Adipocyte (in vitro differentiated cells): Measurements from ENCODE around the gene CTPS2.
"Not testable (repeated sequence)": the region's sequence is repeated elsewhere in the genome, so short reads cannot be mapped to it uniquely, and the experiment has no call there.

Source experiments
- DNase-seq: peaks from one replicate; pipeline ENCODE4 v3.0.0-alpha.2; 2015; ENCODE audit warnings: low read depth
- H3K27me3 ChIP-seq: replicated peaks from 2 replicates; pipeline ENCODE4 v1.7.0; 2013; ENCODE audit warnings: mild to moderate bottlenecking, low read length, moderate library complexity; ENCODE audit not compliant: control insufficient read depth, insufficient read depth
- H3K36me3 ChIP-seq: 2 replicates; pipeline ENCODE4 v1.7.0; 2013; ENCODE audit warnings: low read length, mild to moderate bottlenecking, moderate library complexity; ENCODE audit not compliant: control insufficient read depth, insufficient read depth, severe bottlenecking
- H3K4me1 ChIP-seq: 2 replicates; pipeline ENCODE4 v1.7.0; 2013; ENCODE audit warnings: mild to moderate bottlenecking, low read length, moderate library complexity; ENCODE audit not compliant: control insufficient read depth, insufficient read depth
- H3K4me3 ChIP-seq: 2 replicates; pipeline ENCODE4 v1.7.0; 2013; ENCODE audit warnings: mild to moderate bottlenecking, low read length, moderate library complexity
- H3K9ac ChIP-seq: 2 replicates; pipeline ENCODE4 v1.7.0; 2013; ENCODE audit warnings: mild to moderate bottlenecking, low read length, moderate library complexity
- H3K9me3 ChIP-seq: 2 replicates; pipeline ENCODE4 v1.7.0; 2013; ENCODE audit warnings: mild to moderate bottlenecking, low read length, moderate library complexity; ENCODE audit not compliant: control insufficient read depth

The CTPS2 gene, protein sequence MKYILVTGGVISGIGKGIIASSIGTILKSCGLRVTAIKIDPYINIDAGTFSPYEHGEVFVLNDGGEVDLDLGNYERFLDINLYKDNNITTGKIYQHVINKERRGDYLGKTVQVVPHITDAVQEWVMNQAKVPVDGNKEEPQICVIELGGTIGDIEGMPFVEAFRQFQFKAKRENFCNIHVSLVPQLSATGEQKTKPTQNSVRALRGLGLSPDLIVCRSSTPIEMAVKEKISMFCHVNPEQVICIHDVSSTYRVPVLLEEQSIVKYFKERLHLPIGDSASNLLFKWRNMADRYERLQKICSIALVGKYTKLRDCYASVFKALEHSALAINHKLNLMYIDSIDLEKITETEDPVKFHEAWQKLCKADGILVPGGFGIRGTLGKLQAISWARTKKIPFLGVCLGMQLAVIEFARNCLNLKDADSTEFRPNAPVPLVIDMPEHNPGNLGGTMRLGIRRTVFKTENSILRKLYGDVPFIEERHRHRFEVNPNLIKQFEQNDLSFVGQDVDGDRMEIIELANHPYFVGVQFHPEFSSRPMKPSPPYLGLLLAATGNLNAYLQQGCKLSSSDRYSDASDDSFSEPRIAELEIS

DNA sequence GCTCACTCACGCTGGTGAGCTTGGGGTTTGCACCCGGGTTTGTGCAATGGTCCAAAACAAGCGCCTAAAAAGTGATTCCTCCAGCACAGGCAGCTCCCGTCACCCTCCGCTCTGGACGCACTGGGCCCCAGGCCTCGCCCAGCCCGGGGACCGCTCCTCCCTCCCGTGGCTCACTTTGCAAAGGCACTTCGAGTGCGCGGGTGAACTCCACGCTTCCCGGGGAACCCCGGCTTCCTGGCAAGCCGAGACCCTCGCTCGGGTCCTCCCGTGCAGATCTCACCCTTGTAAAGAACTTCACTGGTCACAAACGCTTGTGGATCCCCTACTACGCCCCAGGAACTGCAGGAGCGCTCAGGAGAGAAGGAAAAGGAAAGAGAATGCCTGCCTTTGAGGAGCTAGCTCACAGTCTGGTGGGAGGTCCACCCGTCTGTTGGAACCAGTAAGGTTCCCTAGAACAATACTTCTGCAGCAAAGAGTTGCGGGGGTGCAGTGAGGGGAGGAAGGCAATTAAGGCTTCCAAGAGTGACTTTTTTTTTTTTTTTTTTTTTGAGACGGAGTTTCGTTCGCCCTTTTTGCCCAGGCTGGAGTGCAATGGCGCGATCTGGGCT, at the start of gene CTPS2:
Gene CTPS2 (minus strand): TSS at position 122 of the 608 bp plus-strand sequence. CDS start 9,767 bp downstream, outside the sequence.
- Histone ChIP-seq H3K4me3 (peak within 1 kb of the TSS; percentile 88), H3K27me3 (no peaks in the 10 kb centered on the region), H3K9me3 (no peaks in the 10 kb centered on the region), H3K4me1 (no peaks in the 10 kb centered on the region), H3K36me3 (no peaks in the 10 kb centered on the region), H3K9ac (peak within 1 kb of the TSS; percentile 86)
- DNase-seq: peak; percentile 79

DNA sequence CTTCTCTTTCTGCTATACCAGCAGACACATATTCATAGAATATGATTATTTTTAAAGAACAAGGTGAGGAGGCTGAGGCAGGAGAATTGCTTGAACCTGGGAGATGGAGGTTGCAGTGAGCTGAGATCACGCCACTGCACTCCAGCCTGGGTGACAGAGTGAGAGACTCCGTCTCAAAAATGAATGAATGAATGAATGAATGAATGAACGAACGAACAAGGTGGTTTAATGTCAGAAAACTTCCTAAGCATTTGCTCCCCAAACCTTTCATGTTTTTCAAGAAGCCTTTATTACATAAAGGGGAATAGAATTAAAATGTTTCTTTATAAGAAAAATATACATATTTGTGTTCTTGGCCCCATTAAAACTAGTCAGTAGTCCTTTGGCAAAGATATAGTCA, 49.0 kb upstream of the CTPS2 start:
- H3K9me3 ChIP-seq, H3K9ac ChIP-seq, H3K27me3 ChIP-seq, H3K4me3 ChIP-seq, H3K4me1 ChIP-seq, DNase-seq: not testable (repeated sequence)
- H3K36me3 ChIP-seq: peaks cover 50% of the 10 kb centered on the region

DNA sequence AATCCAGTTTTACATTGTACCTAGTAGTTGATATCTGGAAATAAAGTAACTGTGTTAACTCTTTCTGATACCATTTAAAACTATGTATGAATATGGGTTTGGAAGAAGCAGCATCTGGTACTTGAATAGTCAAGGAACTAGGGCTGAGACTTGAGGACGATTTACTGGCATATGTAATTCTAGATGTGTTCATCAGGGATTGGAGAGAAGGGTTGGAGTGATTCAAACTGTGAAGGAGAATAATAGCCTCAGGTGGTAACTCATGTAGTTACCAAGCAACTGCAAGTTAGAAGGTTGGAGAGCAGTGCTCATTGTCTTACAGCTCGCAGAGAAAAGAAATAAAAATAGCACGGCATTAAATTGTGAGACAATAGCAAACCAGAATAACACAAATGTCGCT, 44.3 kb upstream of the CTPS2 start:
- no peak for DNase-seq
- Histone ChIP-seq H3K9ac (no peak overlapping the region), H3K27me3 (no peaks in the 10 kb centered on the region), H3K9me3 (no peaks in the 10 kb centered on the region), H3K36me3 (peaks cover 67% of the 10 kb centered on the region), H3K4me3 (no peak overlapping the region), H3K4me1 (no peaks in the 10 kb centered on the region)

DNA sequence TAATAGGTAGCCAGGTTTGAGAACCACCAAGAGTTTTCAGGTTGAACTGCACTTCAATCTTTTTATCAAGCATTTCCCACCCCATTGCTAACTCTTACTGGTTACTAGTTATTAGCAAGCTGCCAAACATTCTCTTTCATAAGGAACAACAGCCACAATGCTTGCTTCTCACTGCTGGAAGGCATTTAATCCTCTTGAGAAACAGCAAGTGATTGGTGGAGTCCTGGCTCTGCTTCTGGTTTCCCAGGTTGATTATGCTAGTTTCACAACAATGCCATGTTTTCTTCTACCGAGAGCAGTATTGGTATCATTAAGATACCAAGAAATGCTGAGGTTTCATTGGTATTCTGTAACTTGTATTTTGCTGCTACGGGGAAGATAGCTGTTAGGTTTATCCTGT, 41.5 kb upstream of the CTPS2 start:
- DNase-seq: no peak
- Histone ChIP-seq H3K9ac (no peak overlapping the region), H3K4me3 (no peak overlapping the region), H3K36me3 (peaks cover 59% of the 10 kb centered on the region), H3K9me3 (no peaks in the 10 kb centered on the region), H3K4me1 (no peaks in the 10 kb centered on the region), H3K27me3 (no peaks in the 10 kb centered on the region)

DNA sequence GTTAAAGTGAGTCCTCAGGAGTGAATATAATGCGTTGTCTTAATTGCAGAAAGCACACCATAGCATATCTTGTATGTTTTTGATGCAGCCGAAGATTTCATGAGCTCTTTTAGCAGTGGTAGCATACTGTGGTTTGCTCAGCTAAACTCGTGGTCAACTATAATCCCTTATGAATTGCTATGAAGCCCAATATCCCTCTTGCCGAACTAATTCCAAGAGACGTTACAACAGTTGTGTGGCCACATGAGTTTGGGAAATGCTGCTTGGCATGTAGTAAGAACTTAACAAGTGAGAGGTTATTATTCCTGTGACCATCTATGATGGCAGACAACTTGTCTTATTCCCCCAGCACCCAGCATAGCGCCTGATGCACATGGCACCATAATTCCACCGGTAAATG, 37.7 kb upstream of the CTPS2 start:
- H3K9me3 ChIP-seq: no peaks in the 10 kb centered on the region
- H3K4me3 ChIP-seq: no peak overlapping the region
- H3K27me3 ChIP-seq: no peaks in the 10 kb centered on the region
- no peak for DNase-seq
- no peak overlapping the region for H3K9ac ChIP-seq
- no peaks in the 10 kb centered on the region for H3K4me1 ChIP-seq
- peaks cover 57% of the 10 kb centered on the region for H3K36me3 ChIP-seq

DNA sequence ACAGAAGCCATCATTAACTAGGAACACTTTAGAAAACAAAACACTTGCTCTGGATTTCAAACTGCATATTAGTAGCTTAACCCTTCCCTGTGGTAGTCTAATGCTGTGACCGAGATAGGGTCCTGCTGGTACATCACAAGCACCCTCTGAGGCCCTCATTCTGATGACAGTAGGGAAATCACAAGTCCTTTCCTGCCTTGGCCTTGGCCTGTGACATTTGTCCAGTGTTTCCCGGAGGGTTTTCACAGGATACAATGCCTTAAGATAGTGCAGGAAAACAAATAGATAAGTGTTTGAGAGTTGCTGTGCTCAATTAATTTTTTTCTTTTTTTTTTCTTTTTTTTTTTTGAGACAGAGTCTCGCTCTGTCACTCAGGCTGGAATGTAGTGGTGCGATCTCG, 36.0 kb upstream of the CTPS2 start:
- no peaks in the 10 kb centered on the region for H3K9me3 ChIP-seq
- H3K4me3 ChIP-seq: no peak overlapping the region
- H3K27me3 ChIP-seq: no peaks in the 10 kb centered on the region
- no peak for DNase-seq
- no peak overlapping the region for H3K9ac ChIP-seq
- H3K4me1 ChIP-seq: peaks cover 4% of the 10 kb centered on the region
- H3K36me3 ChIP-seq: peaks cover 68% of the 10 kb centered on the region

DNA sequence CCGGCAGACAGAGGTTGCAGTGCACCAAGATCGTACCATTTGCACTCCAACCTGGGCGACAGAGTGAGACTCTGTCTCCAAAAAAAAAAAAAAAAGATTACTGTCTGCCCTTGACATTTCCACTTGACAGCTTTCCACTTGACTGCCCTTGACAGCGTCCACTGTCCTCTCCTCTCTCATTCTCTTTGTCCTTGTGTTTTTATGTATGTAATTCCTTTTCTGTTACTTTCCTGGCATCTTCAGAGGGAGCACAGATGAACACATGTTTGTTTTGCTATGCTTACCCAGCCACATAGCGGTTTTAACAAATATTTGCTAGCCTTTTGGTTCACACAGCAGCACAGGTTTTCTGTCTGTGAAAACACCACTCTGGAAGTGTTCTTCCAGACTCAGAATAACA, 33.2 kb upstream of the CTPS2 start:
- H3K36me3 ChIP-seq: peaks cover 78% of the 10 kb centered on the region

DNA sequence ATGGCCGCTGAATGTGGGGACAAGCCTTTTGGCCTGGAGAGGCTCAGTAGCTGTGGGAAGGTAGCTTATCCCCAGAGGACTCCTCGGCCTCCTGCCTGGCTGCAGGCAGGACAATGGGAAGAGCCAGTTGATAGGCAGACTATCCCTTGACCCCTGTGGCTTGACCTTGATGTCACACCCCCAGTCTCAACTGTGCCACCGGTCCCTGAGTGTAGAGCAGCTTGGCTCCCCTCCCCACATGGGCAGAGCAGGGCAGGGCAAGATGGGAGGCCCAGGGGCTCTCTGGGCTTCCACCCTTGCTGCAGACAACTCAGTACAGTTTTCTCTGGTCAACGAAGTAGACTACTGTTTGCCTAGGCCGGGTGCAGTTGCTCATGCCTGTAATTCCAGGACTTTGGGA, 32.6 kb upstream of the CTPS2 start:
- Histone ChIP-seq H3K36me3 (peaks cover 73% of the 10 kb centered on the region), H3K4me1 (peaks cover 6% of the 10 kb centered on the region), H3K27me3 (no peaks in the 10 kb centered on the region), H3K4me3 (no peak overlapping the region), H3K9me3 (no peaks in the 10 kb centered on the region), H3K9ac (no peak overlapping the region)
- DNase-seq: no peak

More for the DNA sequence above, 33.2 kb upstream of the CTPS2 start:
- no peak overlapping the region for H3K4me3 ChIP-seq
- no peaks in the 10 kb centered on the region for H3K27me3 ChIP-seq
- no peaks in the 10 kb centered on the region for H3K9me3 ChIP-seq
- H3K4me1 ChIP-seq: peaks cover 4% of the 10 kb centered on the region
- no peak overlapping the region for H3K9ac ChIP-seq
- no peak for DNase-seq

DNA sequence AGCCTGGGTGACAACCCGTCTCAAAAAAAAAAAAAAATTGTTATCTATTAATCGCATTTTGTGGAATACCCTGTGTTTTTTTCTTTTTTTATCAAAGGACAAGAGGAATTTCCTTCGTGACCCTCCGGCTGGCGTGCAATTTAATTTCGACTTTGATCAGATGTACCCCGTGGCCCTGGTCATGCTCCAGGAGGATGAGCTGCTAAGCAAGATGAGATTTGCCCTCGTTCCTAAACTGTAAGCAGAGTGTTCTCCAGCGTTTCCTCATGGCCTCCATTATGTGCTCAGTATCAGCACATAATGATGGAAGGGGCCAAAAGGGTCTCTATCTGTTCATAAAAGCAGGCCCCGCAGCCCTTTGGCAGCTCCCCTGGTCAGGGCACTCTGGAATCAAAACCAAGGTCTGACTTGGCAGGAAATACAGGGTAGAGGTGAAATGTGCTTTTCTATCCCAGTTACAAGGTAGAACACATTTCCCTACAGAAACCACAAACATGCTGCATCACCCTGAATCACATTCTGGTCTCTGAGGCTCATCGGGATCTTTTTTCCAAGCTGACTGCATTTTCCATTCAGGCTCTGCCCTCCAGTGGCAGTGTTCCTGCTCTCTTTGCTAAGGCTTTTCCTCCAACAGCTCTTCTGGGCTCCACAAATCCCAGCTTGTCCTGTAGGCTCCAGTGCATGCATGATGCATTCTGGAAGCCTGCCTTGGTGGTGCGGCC, 31.3 kb upstream of the CTPS2 start:
- no peak overlapping the region for H3K4me3 ChIP-seq
- peaks cover 17% of the 10 kb centered on the region for H3K4me1 ChIP-seq
- H3K9me3 ChIP-seq: no peaks in the 10 kb centered on the region
- H3K9ac ChIP-seq: no peak overlapping the region
- no peaks in the 10 kb centered on the region for H3K27me3 ChIP-seq
- DNase-seq: peak; percentile 39
- H3K36me3 ChIP-seq: peaks cover 66% of the 10 kb centered on the region

DNA sequence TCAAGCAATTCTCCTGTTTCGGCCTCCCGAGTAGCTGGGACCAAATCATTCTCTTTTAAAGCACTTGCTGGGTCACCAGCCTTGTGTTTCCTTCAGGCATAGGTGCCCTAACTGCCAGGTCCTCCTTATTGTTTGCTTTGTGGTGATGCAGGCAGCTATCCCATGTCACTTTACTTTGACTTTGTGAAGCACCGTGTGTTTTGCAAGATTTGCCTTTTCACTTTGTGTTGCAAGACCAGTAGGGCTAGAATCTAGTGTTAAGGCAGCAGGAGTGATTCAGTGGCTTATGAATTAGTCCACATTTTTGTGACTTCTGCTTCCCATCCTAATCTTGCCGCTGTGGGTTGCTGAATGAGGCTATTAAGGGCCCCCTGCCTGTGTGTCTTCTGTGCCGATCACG, 27.1 kb upstream of the CTPS2 start:
- Histone ChIP-seq H3K9me3 (no peaks in the 10 kb centered on the region), H3K4me1 (peaks cover 17% of the 10 kb centered on the region), H3K36me3 (peaks cover 63% of the 10 kb centered on the region), H3K27me3 (no peaks in the 10 kb centered on the region), H3K4me3 (no peak overlapping the region), H3K9ac (no peak overlapping the region)
- peak; percentile 9 for DNase-seq

DNA sequence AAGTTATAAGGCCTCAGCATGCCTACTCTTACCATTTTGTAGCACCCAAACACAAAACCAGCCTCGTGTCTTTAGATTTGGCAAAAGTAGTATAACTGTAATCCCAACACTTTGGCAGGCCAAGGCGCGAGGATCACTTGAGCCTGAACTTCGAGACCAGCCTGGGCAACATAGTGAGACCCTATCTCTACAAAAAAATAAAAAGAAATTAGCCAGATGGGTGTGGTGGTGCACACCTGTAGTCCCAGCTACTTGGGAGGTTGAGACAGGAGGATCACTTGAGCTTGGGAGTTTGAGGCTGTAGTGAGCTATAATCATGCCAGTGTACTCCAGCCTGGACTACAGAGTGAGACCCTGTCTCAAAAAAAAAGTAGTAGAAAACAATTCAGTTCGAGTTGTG, 24.6 kb upstream of the CTPS2 start:
- Histone ChIP-seq H3K4me3 (no peak overlapping the region), H3K27me3 (no peaks in the 10 kb centered on the region), H3K4me1 (peaks cover 14% of the 10 kb centered on the region), H3K9me3 (no peaks in the 10 kb centered on the region), H3K9ac (no peak overlapping the region), H3K36me3 (peaks cover 46% of the 10 kb centered on the region)
- DNase-seq: no peak
